Parathyroid adenoma (tissue), 2 donors: ENCODE data around the gene ORAI2.

Experiments
- H2AFZ ChIP-seq: fragments of 300-600 bp; sonication (generic); one replicate; pipeline ENCODE4 v1.7.0; 2017; ENCODE audit warnings: antibody characterized with exemption, mild to moderate bottlenecking
- H3K27ac ChIP-seq: fragments of 300-600 bp; sonication (generic); one replicate; pipeline ENCODE4 v1.7.0; 2017
- H3K27me3 ChIP-seq: fragments of 300-600 bp; sonication (generic); one replicate; pipeline ENCODE4 v1.7.0; 2017; ENCODE audit warnings: low read length; ENCODE audit not compliant: control insufficient read depth, insufficient read depth
- H3K36me3 ChIP-seq: fragments of 300-600 bp; sonication (generic); one replicate; pipeline ENCODE4 v1.7.0; 2017; ENCODE audit warnings: low read length; ENCODE audit not compliant: control insufficient read depth, insufficient read depth
- H3K4me1 ChIP-seq: fragments of 300-600 bp; sonication (generic); one replicate; pipeline ENCODE4 v1.7.0; 2017; ENCODE audit warnings: control low read depth
- H3K4me2 ChIP-seq: fragments of 300-600 bp; sonication (generic); one replicate; pipeline ENCODE4 v1.7.0; 2017; ENCODE audit warnings: low read length
- H3K4me3 ChIP-seq: fragments of 300-600 bp; sonication (generic); one replicate; pipeline ENCODE4 v1.7.0; 2017; ENCODE audit warnings: low read depth, low read length
- H3K79me2 ChIP-seq: fragments of 300-600 bp; sonication (generic); one replicate; pipeline ENCODE4 v1.7.0; 2017; ENCODE audit warnings: control low read depth
- H3K9ac ChIP-seq: fragments of 300-600 bp; sonication (generic); one replicate; pipeline ENCODE4 v1.7.0; 2017; ENCODE audit warnings: mild to moderate bottlenecking
- H3K9me3 ChIP-seq: fragments of 300-600 bp; sonication (generic); one replicate; pipeline ENCODE4 v1.7.0; 2017; ENCODE audit warnings: low read length; ENCODE audit not compliant: control insufficient read depth
- CTCF ChIP-seq: fragments of 300-600 bp; sonication (generic); IDR thresholded peaks from one replicate; pipeline ENCODE4 v1.7.0; 2017; ENCODE audit warnings: antibody characterized with exemption, mild to moderate bottlenecking
- donor health status: primary hyperparathyroidism.

The ORAI2 gene

GRCh38 chr7:102447311-102447710 lies 13.9 kb downstream of the ORAI2 start:
- Histone ChIP-seq H3K36me3 (no peaks in the 10 kb centered on the region), H3K4me1 (no peaks in the 10 kb centered on the region), H2AFZ (no peak overlapping the region), H3K9ac (no peak overlapping the region), H3K4me2 (no peak overlapping the region), H3K27ac (no peak overlapping the region), H3K4me3 (no peak overlapping the region), H3K9me3 (no peaks in the 10 kb centered on the region), H3K27me3 (no peaks in the 10 kb centered on the region), H3K79me2 (no peaks in the 10 kb centered on the region)
- no peak for TF ChIP-seq CTCF

- Histone ChIP-seq H2AFZ (no peak overlapping the region), H3K4me2 (no peak overlapping the region), H3K27me3 (no peaks in the 10 kb centered on the region), H3K4me1 (no peaks in the 10 kb centered on the region), H3K9ac (no peak overlapping the region), H3K27ac (no peak overlapping the region), H3K36me3 (no peaks in the 10 kb centered on the region), H3K9me3 (no peaks in the 10 kb centered on the region), H3K4me3 (no peak overlapping the region), H3K79me2 (no peaks in the 10 kb centered on the region)
- no peak for TF ChIP-seq CTCF
Observed at GRCh38 chr7:102449136-102449535, 15.8 kb downstream of the ORAI2 start.

GRCh38 chr7:102450242-102450641 lies 16.9 kb downstream of the ORAI2 start:
- Histone ChIP-seq H3K4me2 (no peak overlapping the region), H3K4me3 (no peak overlapping the region), H3K9me3 (no peaks in the 10 kb centered on the region), H3K27ac (no peak overlapping the region), H2AFZ (no peak overlapping the region), H3K79me2 (no peaks in the 10 kb centered on the region), H3K9ac (no peak overlapping the region), H3K4me1 (no peaks in the 10 kb centered on the region), H3K27me3 (no peaks in the 10 kb centered on the region), H3K36me3 (no peaks in the 10 kb centered on the region)
- TF ChIP-seq CTCF = peak; percentile 45

- no peaks in the 10 kb centered on the region for H3K4me1 ChIP-seq
- H3K36me3 ChIP-seq = no peaks in the 10 kb centered on the region
- H3K4me2 ChIP-seq = no peak overlapping the region
- peak overlapping the region; percentile 62 for H2AFZ ChIP-seq
- H3K4me3 ChIP-seq = no peak overlapping the region
- H3K27ac ChIP-seq = no peak overlapping the region
- no peak overlapping the region for H3K9ac ChIP-seq
- no peaks in the 10 kb centered on the region for H3K79me2 ChIP-seq
- no peaks in the 10 kb centered on the region for H3K9me3 ChIP-seq
- TF ChIP-seq CTCF = peak; percentile 25
- no peaks in the 10 kb centered on the region for H3K27me3 ChIP-seq
Observed at GRCh38 chr7:102451371-102452054, 18.1 kb downstream of the ORAI2 start.

GRCh38 chr7:102452451-102452850 lies 19.1 kb downstream of the ORAI2 start:
- Histone ChIP-seq H3K4me3 (no peak overlapping the region), H3K9me3 (no peaks in the 10 kb centered on the region), H3K27ac (no peak overlapping the region), H3K27me3 (no peaks in the 10 kb centered on the region), H3K4me1 (no peaks in the 10 kb centered on the region), H2AFZ (no peak overlapping the region), H3K36me3 (no peaks in the 10 kb centered on the region), H3K4me2 (no peak overlapping the region), H3K9ac (no peak overlapping the region), H3K79me2 (no peaks in the 10 kb centered on the region)
- no peak for TF ChIP-seq CTCF
